GM18858 (cell line): ENCODE measurements around the gene SH3BP4.

Experiments used
- ATAC-seq: cut with Tn5 transposase; IDR thresholded peaks from one replicate; pipeline ENCODE4 v1.9.1; 2021; ENCODE audit not compliant: unreplicated experiment

The SH3BP4 gene

GRCh38 chr2:234966340-234966739 lies 14.5 kb downstream of the SH3BP4 start:
- no peak for ATAC-seq

- ATAC-seq = no peak
Measured at GRCh38 chr2:234967201-234967869, 15.5 kb downstream of the SH3BP4 start.

- ATAC-seq = no peak
Measured at GRCh38 chr2:234967870-234968208, 16.0 kb downstream of the SH3BP4 start.

GRCh38 chr2:234968631-234969305 lies 17.0 kb downstream of the SH3BP4 start:
- no peak for ATAC-seq

- no peak for ATAC-seq
Measured at GRCh38 chr2:234969306-234970098, 17.7 kb downstream of the SH3BP4 start.

GRCh38 chr2:234970099-234970440 lies 18.3 kb downstream of the SH3BP4 start:
- no peak for ATAC-seq

- no peak for ATAC-seq
Measured at GRCh38 chr2:234970477-234970882, 18.7 kb downstream of the SH3BP4 start.

GRCh38 chr2:234971496-234971895 lies 19.7 kb downstream of the SH3BP4 start:
- ATAC-seq = no peak

GRCh38 chr2:234973008-234973407 lies 21.2 kb downstream of the SH3BP4 start:
- no peak for ATAC-seq

- ATAC-seq = no peak
Measured at GRCh38 chr2:234974501-234975385, 22.9 kb downstream of the SH3BP4 start.

- no peak for ATAC-seq
Measured at GRCh38 chr2:234975611-234976010, 23.8 kb downstream of the SH3BP4 start.

GRCh38 chr2:234976479-234977227 lies 24.8 kb downstream of the SH3BP4 start:
- no peak for ATAC-seq

- ATAC-seq = no peak
Measured at GRCh38 chr2:234977228-234977679, 25.4 kb downstream of the SH3BP4 start.

GRCh38 chr2:234978466-234979203 lies 26.8 kb downstream of the SH3BP4 start:
- no peak for ATAC-seq

GRCh38 chr2:234979204-234980167 lies 27.7 kb downstream of the SH3BP4 start:
- no peak for ATAC-seq

- no peak for ATAC-seq
Measured at GRCh38 chr2:234980451-234981187, 28.8 kb downstream of the SH3BP4 start.

- no peak for ATAC-seq
Measured at GRCh38 chr2:234981197-234982095, 29.6 kb downstream of the SH3BP4 start.
